Vagina (tissue), 2 donors: ENCODE measurements around the gene GPR18. TPM values are rescaled to one million over a fixed set of nuclear protein-coding genes. Genes with fewer than 3 reads are reported as not detected.

ENCODE experiments used
- DNase-seq, 2 donors: peaks; one replicate each; pipeline ENCODE4 v3.0.0-alpha.2; 2017; ENCODE audit errors: extremely low spot score in 2 of 2
- H3K27ac ChIP-seq: fragments of 200-600 bp; sonication (generic); one replicate; pipeline ENCODE4 v1.5.1; 2019
- H3K27me3 ChIP-seq: fragments of 200-600 bp; sonication (generic); one replicate; pipeline ENCODE4 v1.5.1; 2019
- H3K36me3 ChIP-seq, 2 donors: fragments of 200-600 bp; sonication (generic); one replicate each; pipeline ENCODE4 v1.5.1; 2017 to 2019
- H3K4me1 ChIP-seq: fragments of 200-600 bp; sonication (generic); one replicate; pipeline ENCODE4 v1.5.1; 2019
- H3K4me3 ChIP-seq, 2 donors: fragments of 200-600 bp; sonication (generic); 1 replicate in 1 of 2; 2 replicates in 1 of 2; pipeline ENCODE4 v1.5.1; 2016 to 2019
- H3K9me3 ChIP-seq: fragments of 200-600 bp; sonication (generic); one replicate; pipeline ENCODE4 v1.5.1; 2019
- CTCF ChIP-seq, 3 experiments: fragments of 450-650 bp in 2 of 3; fragments of 200-600 bp in 1 of 3; sonication (generic) in 1 of 3; IDR thresholded peaks; one replicate each; pipeline ENCODE4 v1.5.1; 2017 to 2019; ENCODE audit warnings: antibody characterized with exemption in 3 of 3, mild to moderate bottlenecking in 2 of 3, moderate library complexity in 2 of 3
- POLR2A ChIP-seq, 2 donors: fragments of 450-650 bp; IDR thresholded peaks; one replicate each; pipeline ENCODE4 v1.6.1; 2017; ENCODE audit warnings: antibody characterized with exemption in 2 of 2, mild to moderate bottlenecking in 2 of 2, moderate library complexity in 2 of 2
- POLR2AphosphoS5 ChIP-seq, 2 donors: sonication (generic); formaldehyde crosslinking; IDR thresholded peaks; one replicate each; pipeline ENCODE4 v1.9.0; 2017; ENCODE audit warnings: antibody characterized with exemption in 2 of 2, mild to moderate bottlenecking in 2 of 2, low read depth in 1 of 2; ENCODE audit not compliant: insufficient read depth in 1 of 2
- intact Hi-C: fragments of 100-400 bp; cut with DNase I; formaldehyde crosslinking; loops from one replicate; pipeline ENCODE4 v1.15.1; 2023
- total RNA-seq: library from RNA; depleted of rRNA; stranded (reverse); fragments of >200 nt; gene quantifications from one replicate; pipeline ENCODE4 v1.2.3, GENCODE V29; 2016

Gene GPR18
- total RNA-seq, 1 donor from 2014 or later = not detected

GRCh38 chr13:99257291-99257690 lies 888 bp downstream of the GPR18 start:
- Histone ChIP-seq H3K36me3 (peaks cover 0 to 9% of the 10 kb centered on the region in 2 donors), H3K4me3 (no peak overlapping the region), H3K4me1 (no peaks in the 10 kb centered on the region), H3K27ac (no peak overlapping the region), H3K9me3 (no peaks in the 10 kb centered on the region), H3K27me3 (no peaks in the 10 kb centered on the region)
- no peak for TF ChIP-seq POLR2A (IDR thresholded peaks at IDR 0.05)
- no peak for DNase-seq
- intact Hi-C loops = no loop called here

GRCh38 chr13:99256709-99257108 lies 1.5 kb downstream of the GPR18 start:
- Histone ChIP-seq H3K4me3 (no peak overlapping the region), H3K9me3 (no peaks in the 10 kb centered on the region), H3K36me3 (peaks cover 0 to 9% of the 10 kb centered on the region in 2 donors), H3K27ac (no peak overlapping the region), H3K27me3 (no peaks in the 10 kb centered on the region), H3K4me1 (no peaks in the 10 kb centered on the region)
- TF ChIP-seq POLR2A (IDR thresholded peaks at IDR 0.05) = no peak
- no peak for TF ChIP-seq POLR2AphosphoS5 (IDR thresholded peaks at IDR 0.05; ENCODE audit: insufficient read depth in 1 of 2, low read depth in 1 of 2)
- TF ChIP-seq CTCF (IDR thresholded peaks at IDR 0.05) = no peak
- DNase-seq = no peak
- intact Hi-C loops = no loop called here

- Histone ChIP-seq H3K27me3 (no peaks in the 10 kb centered on the region), H3K4me1 (no peaks in the 10 kb centered on the region), H3K36me3 (peaks cover 0 to 9% of the 10 kb centered on the region in 2 donors), H3K9me3 (no peaks in the 10 kb centered on the region), H3K4me3 (no peak overlapping the region), H3K27ac (no peak overlapping the region)
- DNase-seq = no peak
- TF ChIP-seq POLR2AphosphoS5 (IDR thresholded peaks at IDR 0.05; ENCODE audit: insufficient read depth in 1 of 2, low read depth in 1 of 2) (no peak), CTCF (IDR thresholded peaks at IDR 0.05) (no peak), POLR2A (IDR thresholded peaks at IDR 0.05) (no peak)
- intact Hi-C loops = no loop called here
Observed at GRCh38 chr13:99256283-99256682, 1.9 kb downstream of the GPR18 start.

- Histone ChIP-seq H3K9me3 (no peaks in the 10 kb centered on the region), H3K36me3 (peaks cover 0 to 9% of the 10 kb centered on the region in 2 donors), H3K27me3 (no peaks in the 10 kb centered on the region), H3K27ac (no peak overlapping the region), H3K4me1 (no peaks in the 10 kb centered on the region), H3K4me3 (no peak overlapping the region)
- no peak for DNase-seq
- intact Hi-C loops = no loop called here
- TF ChIP-seq CTCF (IDR thresholded peaks at IDR 0.05) (no peak), POLR2AphosphoS5 (IDR thresholded peaks at IDR 0.05; ENCODE audit: insufficient read depth in 1 of 2, low read depth in 1 of 2) (no peak), POLR2A (IDR thresholded peaks at IDR 0.05) (no peak)
Observed at GRCh38 chr13:99255271-99255670, 2.9 kb downstream of the GPR18 start.

- DNase-seq = no peak
- peaks cover 0 to 9% of the 10 kb centered on the region in 2 donors for H3K36me3 ChIP-seq
Observed at GRCh38 chr13:99254830-99255229, 3.3 kb downstream of the GPR18 start.

More at GRCh38 chr13:99254830-99255229, 3.3 kb downstream of the GPR18 start:
- Histone ChIP-seq H3K4me3 (no peak overlapping the region), H3K4me1 (no peaks in the 10 kb centered on the region), H3K27me3 (no peaks in the 10 kb centered on the region), H3K27ac (no peak overlapping the region), H3K9me3 (no peaks in the 10 kb centered on the region)
- intact Hi-C loops = no loop called here
- TF ChIP-seq CTCF (IDR thresholded peaks at IDR 0.05) (no peak), POLR2AphosphoS5 (IDR thresholded peaks at IDR 0.05; ENCODE audit: insufficient read depth in 1 of 2, low read depth in 1 of 2) (no peak), POLR2A (IDR thresholded peaks at IDR 0.05) (no peak)
